Activated gamma-delta T cell treated with anti-CD3 and anti-CD28 coated beads, Interleukin-2, amount 50 U/mL, for 16 hours (primary cell): ENCODE data around the gene DNLZ.

Experiments used
- DNase-seq: peaks from one replicate; pipeline ENCODE4 v3.0.0-alpha.2; 2020; ENCODE audit warnings: low read depth

Gene DNLZ

GRCh38 chr9:136396219-136396515 lies 32.6 kb upstream of the DNLZ start:
- no peak for DNase-seq

- DNase-seq = no peak
These were observed 32.0 kb upstream of the DNLZ start for GRCh38 chr9:136395345-136396218.

- no peak for DNase-seq
These were observed 31.4 kb upstream of the DNLZ start for GRCh38 chr9:136395020-136395340.

- DNase-seq = no peak
These were observed 30.9 kb upstream of the DNLZ start for GRCh38 chr9:136394312-136395019.

- DNase-seq = no peak
These were observed 30.0 kb upstream of the DNLZ start for GRCh38 chr9:136393531-136393930.

- no peak for DNase-seq
These were observed 29.2 kb upstream of the DNLZ start for GRCh38 chr9:136392538-136393449.

- DNase-seq = no peak
These were observed 28.4 kb upstream of the DNLZ start for GRCh38 chr9:136391737-136392537.

- DNase-seq = no peak
These were observed 25.9 kb upstream of the DNLZ start for GRCh38 chr9:136389396-136389795.

- DNase-seq = no peak
These were observed 23.7 kb upstream of the DNLZ start for GRCh38 chr9:136387217-136387616.

GRCh38 chr9:136386018-136386417 lies 22.5 kb upstream of the DNLZ start:
- no peak for DNase-seq

- DNase-seq = peak; percentile 25
These were observed 21.5 kb upstream of the DNLZ start for GRCh38 chr9:136385015-136385414.

GRCh38 chr9:136383436-136383835 lies 19.9 kb upstream of the DNLZ start:
- no peak for DNase-seq

- no peak for DNase-seq
These were observed 18.5 kb upstream of the DNLZ start for GRCh38 chr9:136381966-136382513.

- no peak for DNase-seq
These were observed 17.8 kb upstream of the DNLZ start for GRCh38 chr9:136381311-136381710.

- DNase-seq = no peak
These were observed 16.8 kb upstream of the DNLZ start for GRCh38 chr9:136380381-136380780.

- DNase-seq = no peak
These were observed 16.3 kb upstream of the DNLZ start for GRCh38 chr9:136379891-136380290.

GRCh38 chr9:136379401-136379800 lies 15.9 kb upstream of the DNLZ start:
- no peak for DNase-seq

- DNase-seq = no peak
These were observed 15.4 kb upstream of the DNLZ start for GRCh38 chr9:136379003-136379287.

GRCh38 chr9:136378170-136379002 lies 14.8 kb upstream of the DNLZ start:
- DNase-seq = no peak

GRCh38 chr9:136377341-136378169 lies 14.0 kb upstream of the DNLZ start:
- no peak for DNase-seq
